ENCODE data around the gene CDCA5.

CDCA5 gene

GRCh38 chr11:65045061-65045460, 38.8 kb downstream of the CDCA5 start:
- in situ Hi-C loops (cut with MboI; ENCODE audit: low pct_unique_long_range_greater_than_20kb, low sequenced_read_pairs, unreplicated experiment): no loop called here
- DNase-seq (ENCODE audit: low spot score): no peak
- no peak for TF ChIP-seq CTCF (IDR thresholded peaks at IDR 0.05; ENCODE audit: extremely low read depth, insufficient read depth, missing control alignments)

- no peak for TF ChIP-seq CTCF (IDR thresholded peaks at IDR 0.05; ENCODE audit: extremely low read depth, insufficient read depth, missing control alignments)
- DNase-seq (ENCODE audit: low spot score): no peak
- in situ Hi-C loops (cut with MboI; ENCODE audit: low pct_unique_long_range_greater_than_20kb, low sequenced_read_pairs, unreplicated experiment): no loop called here
Observed at GRCh38 chr11:65043881-65044501, 39.8 kb downstream of the CDCA5 start.

GRCh38 chr11:65042891-65043290, 40.9 kb downstream of the CDCA5 start:
- DNase-seq (ENCODE audit: low spot score): no peak
- no peak for TF ChIP-seq CTCF (IDR thresholded peaks at IDR 0.05; ENCODE audit: extremely low read depth, insufficient read depth, missing control alignments)
- in situ Hi-C loops (cut with MboI; ENCODE audit: low pct_unique_long_range_greater_than_20kb, low sequenced_read_pairs, unreplicated experiment): no loop called here

- in situ Hi-C loops (cut with MboI; ENCODE audit: low pct_unique_long_range_greater_than_20kb, low sequenced_read_pairs, unreplicated experiment): no loop called here
- TF ChIP-seq CTCF (IDR thresholded peaks at IDR 0.05; ENCODE audit: extremely low read depth, insufficient read depth, missing control alignments): no peak
- peak; percentile 97 for DNase-seq (ENCODE audit: low spot score)
Observed at GRCh38 chr11:65040847-65041622, 42.8 kb downstream of the CDCA5 start, which contains the start of gene SAC3D1. TSS of gene SAC3D1 (plus strand) at chr11:65041210. CDS start at chr11:65041293, 83 bp downstream.

GRCh38 chr11:65040520-65040846, 43.4 kb downstream of the CDCA5 start:
- in situ Hi-C loops (cut with MboI; ENCODE audit: low pct_unique_long_range_greater_than_20kb, low sequenced_read_pairs, unreplicated experiment): no loop called here
- TF ChIP-seq CTCF (IDR thresholded peaks at IDR 0.05; ENCODE audit: extremely low read depth, insufficient read depth, missing control alignments): no peak
- DNase-seq (ENCODE audit: low spot score): no peak

GRCh38 chr11:65036931-65037330, 46.9 kb downstream of the CDCA5 start:
- in situ Hi-C loops (cut with MboI; ENCODE audit: low pct_unique_long_range_greater_than_20kb, low sequenced_read_pairs, unreplicated experiment): no loop called here
- DNase-seq (ENCODE audit: low spot score): no peak
- TF ChIP-seq CTCF (IDR thresholded peaks at IDR 0.05; ENCODE audit: extremely low read depth, insufficient read depth, missing control alignments): no peak
